ENCODE measurements around the gene ABHD12B.

DNA sequence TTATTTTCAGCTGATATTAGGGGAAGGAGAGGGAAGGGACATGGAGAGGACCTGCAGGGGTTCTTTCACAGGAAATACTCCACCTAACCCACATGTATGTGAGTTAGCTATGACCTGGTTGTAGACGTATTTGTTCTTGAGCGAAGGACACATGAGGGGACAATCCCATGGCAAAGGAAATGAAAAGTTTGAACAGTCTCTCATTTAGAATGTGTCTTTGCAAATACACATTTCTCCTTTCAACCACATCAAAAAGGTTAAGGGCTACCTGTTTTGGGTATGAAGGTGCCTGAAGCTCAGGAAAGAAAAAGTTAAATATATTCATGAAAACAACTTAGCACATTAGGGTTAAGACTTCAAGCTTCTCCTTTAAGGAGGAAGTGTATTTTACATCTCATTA is 65.0 kb downstream of the ABHD12B start:
- TF ChIP-seq, protein P1, sequence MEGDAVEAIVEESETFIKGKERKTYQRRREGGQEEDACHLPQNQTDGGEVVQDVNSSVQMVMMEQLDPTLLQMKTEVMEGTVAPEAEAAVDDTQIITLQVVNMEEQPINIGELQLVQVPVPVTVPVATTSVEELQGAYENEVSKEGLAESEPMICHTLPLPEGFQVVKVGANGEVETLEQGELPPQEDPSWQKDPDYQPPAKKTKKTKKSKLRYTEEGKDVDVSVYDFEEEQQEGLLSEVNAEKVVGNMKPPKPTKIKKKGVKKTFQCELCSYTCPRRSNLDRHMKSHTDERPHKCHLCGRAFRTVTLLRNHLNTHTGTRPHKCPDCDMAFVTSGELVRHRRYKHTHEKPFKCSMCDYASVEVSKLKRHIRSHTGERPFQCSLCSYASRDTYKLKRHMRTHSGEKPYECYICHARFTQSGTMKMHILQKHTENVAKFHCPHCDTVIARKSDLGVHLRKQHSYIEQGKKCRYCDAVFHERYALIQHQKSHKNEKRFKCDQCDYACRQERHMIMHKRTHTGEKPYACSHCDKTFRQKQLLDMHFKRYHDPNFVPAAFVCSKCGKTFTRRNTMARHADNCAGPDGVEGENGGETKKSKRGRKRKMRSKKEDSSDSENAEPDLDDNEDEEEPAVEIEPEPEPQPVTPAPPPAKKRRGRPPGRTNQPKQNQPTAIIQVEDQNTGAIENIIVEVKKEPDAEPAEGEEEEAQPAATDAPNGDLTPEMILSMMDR (IDR thresholded peaks at IDR 0.05) = no peak
- no peak for TF ChIP-seq EZH2 (IDR thresholded peaks at IDR 0.05)
- no peak for TF ChIP-seq EZH2phosphoT487 (IDR thresholded peaks at IDR 0.05)

All from neural progenitor cell (in vitro differentiated cells).